OCI-LY7 (cell line): ENCODE results near the gene S100A1. TPM values are rescaled to one million over a fixed set of nuclear protein-coding genes. Genes with fewer than 3 reads are reported as not detected.

Experiments
- BruUV-seq: library from RNA; stranded (reverse); fragments of 400-500 nt; replicated peaks from 2 replicates; lab custom pipeline; 2021; lab: Mats Ljungman, UMichigan
- CTCF ChIA-PET: fragments of 300-600 bp; sonication (Branson Sonifier 250); formaldehyde crosslinking; loops from one replicate; lab custom pipeline; 2022; ENCODE audit warnings: antibody characterized with exemption; ENCODE audit not compliant: unreplicated experiment; lab: Charles Lee
- POLR2A ChIA-PET: fragments of 300-600 bp; sonication (Branson Sonifier 250); formaldehyde crosslinking; loops from one replicate; lab custom pipeline; 2022; ENCODE audit warnings: antibody characterized with exemption; lab: Charles Lee
- DNase-seq: peaks from one replicate; pipeline ENCODE4 v3.0.0-alpha.2; 2015; ENCODE audit warnings: low spot score
- H2AFZ ChIP-seq: fragments of 200-600 bp; sonication (generic), shearing (Covaris generic); 2 replicates; pipeline ENCODE4 v1.6.1; 2014; ENCODE audit warnings: mild to moderate bottlenecking, antibody characterized with exemption, low read length, moderate library complexity
- H3K27ac ChIP-seq: fragments of 200-600 bp; sonication (generic); 2 replicates; pipeline ENCODE4 v1.5.1; 2014; ENCODE audit warnings: mixed run types, low read depth, mild to moderate bottlenecking, moderate library complexity, low read length, inconsistent platforms; ENCODE audit not compliant: poor library complexity, severe bottlenecking
- H3K36me3 ChIP-seq: fragments of 200-600 bp; sonication (generic); 2 replicates; pipeline ENCODE4 v1.6.1; 2014; ENCODE audit warnings: mild to moderate bottlenecking, antibody characterized with exemption, low read length, moderate library complexity, mixed read lengths; ENCODE audit not compliant: insufficient read depth
- H3K4me1 ChIP-seq: fragments of 200-600 bp; sonication (generic); 2 replicates; pipeline ENCODE4 v1.5.1; 2014; ENCODE audit warnings: mild to moderate bottlenecking, low read length; ENCODE audit not compliant: insufficient read depth, poor library complexity, severe bottlenecking
- H3K4me2 ChIP-seq: fragments of 200-600 bp; sonication (generic); 2 replicates; pipeline ENCODE4 v1.6.1; 2014; ENCODE audit warnings: mild to moderate bottlenecking, low read length
- H3K4me3 ChIP-seq: fragments of 200-600 bp; sonication (generic); 2 replicates; pipeline ENCODE4 v1.5.1; 2014; ENCODE audit warnings: mild to moderate bottlenecking, low read depth, low read length; ENCODE audit not compliant: poor library complexity, severe bottlenecking
- H3K79me2 ChIP-seq: fragments of 200-600 bp; sonication (generic); 2 replicates; pipeline ENCODE4 v1.6.1; 2016; ENCODE audit warnings: low read depth, mild to moderate bottlenecking, low read length, moderate library complexity, mixed read lengths; ENCODE audit not compliant: insufficient read depth
- H3K9me2 ChIP-seq: fragments of 200-600 bp; sonication (generic); 2 replicates; pipeline ENCODE4 v1.6.1; 2016; ENCODE audit warnings: mild to moderate bottlenecking, low read length, mixed read lengths; ENCODE audit not compliant: insufficient read depth
- H3K9me3 ChIP-seq: fragments of 200-600 bp; sonication (generic); 2 replicates; pipeline ENCODE4 v1.6.1; 2014; ENCODE audit warnings: mild to moderate bottlenecking, mixed run types, low read length, mixed read lengths
- H4K20me1 ChIP-seq: fragments of 200-600 bp; sonication (generic); 2 replicates; pipeline ENCODE4 v1.6.1; 2014; ENCODE audit warnings: mild to moderate bottlenecking, antibody characterized with exemption, low read length, moderate library complexity, mixed read lengths; ENCODE audit not compliant: insufficient read depth
- CTCF ChIP-seq: fragments of 200-600 bp; sonication (generic); conservative IDR thresholded peaks from 2 replicates; pipeline ENCODE4 v1.5.1; 2014; ENCODE audit warnings: mild to moderate bottlenecking, antibody characterized with exemption, low read length, moderate library complexity, mixed read lengths
- EZH2phosphoT487 ChIP-seq: fragments of 200-600 bp; sonication (generic); IDR thresholded peaks from 2 replicates; pipeline ENCODE4 v1.6.1; 2018; ENCODE audit warnings: low read depth, borderline replicate concordance, mild to moderate bottlenecking, mixed run types, antibody characterized with exemption, low read length, moderate library complexity, mixed read lengths
- intact Hi-C: fragments of 100-400 bp; cut with micrococcal nuclease; formaldehyde crosslinking; loops from one replicate; pipeline ENCODE4 v1.10.0; 2022; ENCODE audit not compliant: unreplicated experiment
- total RNA-seq, 2 experiments: library from RNA; depleted of rRNA in 1 of 2; stranded (reverse); fragments of >200 nt in 1 of 2; shearing (Covaris generic) in 1 of 2; gene quantifications; 2 replicates each; pipeline ENCODE4 v1.2.3, GENCODE V29; 2014 to 2022

Gene S100A1
- total RNA-seq, 2 experiments from 2014 or later = not detected

GRCh38 chr1:153629343-153629665, 1.1 kb downstream of the S100A1 start:
- Histone ChIP-seq H3K4me1 (peaks cover 16% of the 10 kb centered on the region), H3K4me3 (no peak overlapping the region), H3K36me3 (no peaks in the 10 kb centered on the region), H4K20me1 (no peaks in the 10 kb centered on the region), H3K27ac (no peak overlapping the region), H3K9me3 (no peaks in the 10 kb centered on the region), H3K9me2 (no peaks in the 10 kb centered on the region), H3K79me2 (peaks cover under 1% of the 10 kb centered on the region; the same call in 1 of the 2 replicates), H2AFZ (no peak overlapping the region), H3K4me2 (no peak overlapping the region)
- BruUV-seq = no TSS peak
- no peak for DNase-seq
- CTCF ChIA-PET = interaction anchor here (0.6 to 1.9 kb wide), 2 partner anchors 57 to 276 kb away, joined by 3 to 6 read pairs; no protein-coding TSS in a partner anchor
- no peak for TF ChIP-seq CTCF
- POLR2A ChIA-PET = no interaction called here
- intact Hi-C loops = no loop called here

- intact Hi-C loops = no loop called here
- POLR2A ChIA-PET = no interaction called here
- Histone ChIP-seq H4K20me1 (no peaks in the 10 kb centered on the region), H3K9me3 (no peaks in the 10 kb centered on the region), H3K79me2 (peaks cover 7% of the 10 kb centered on the region), H3K9me2 (no peaks in the 10 kb centered on the region), H3K4me2 (no peak overlapping the region), H2AFZ (no peak overlapping the region), H3K36me3 (no peaks in the 10 kb centered on the region), H3K4me3 (no peak overlapping the region), H3K27ac (no peak overlapping the region), H3K4me1 (peaks cover 16% of the 10 kb centered on the region)
- no peak for DNase-seq
- BruUV-seq = no TSS peak
- CTCF ChIA-PET = no interaction called here
- TF ChIP-seq CTCF = no peak
- no peak for TF ChIP-seq EZH2phosphoT487
Measured at GRCh38 chr1:153629971-153630370, 1.7 kb downstream of the S100A1 start.

GRCh38 chr1:153630384-153630783, 2.1 kb downstream of the S100A1 start:
- no peaks in the 10 kb centered on the region for H3K9me3 ChIP-seq

More at GRCh38 chr1:153630384-153630783, 2.1 kb downstream of the S100A1 start:
- Histone ChIP-seq H2AFZ (no peak overlapping the region), H3K79me2 (peaks cover 11% of the 10 kb centered on the region), H3K4me3 (no peak overlapping the region), H3K9me2 (no peaks in the 10 kb centered on the region), H3K4me1 (peaks cover 17% of the 10 kb centered on the region), H4K20me1 (no peaks in the 10 kb centered on the region), H3K36me3 (no peaks in the 10 kb centered on the region), H3K27ac (no peak overlapping the region), H3K4me2 (no peak overlapping the region)
- TF ChIP-seq EZH2phosphoT487 (no peak), CTCF (no peak)
- BruUV-seq = no TSS peak
- ChIA-PET CTCF (no interaction called here), POLR2A (no interaction called here)
- intact Hi-C loops = no loop called here
- no peak for DNase-seq
